H1 (cell line): Measurements from ENCODE around the gene OXNAD1. TPM values are rescaled to one million over a fixed set of nuclear protein-coding genes. Genes with fewer than 3 reads are reported as not detected.

Experiments used
- EP300 ChIP-seq, 2 experiments: IDR thresholded peaks; 1 replicate in 1 of 2; 2 replicates in 1 of 2; pipeline ENCODE4 v1.6.1; 2011 to 2012; ENCODE audit warnings: low read depth in 2 of 2, low read length in 2 of 2, mild to moderate bottlenecking in 2 of 2, borderline replicate concordance in 1 of 2, inconsistent platforms in 1 of 2, moderate library complexity in 1 of 2
- polyA plus RNA-seq, 7 experiments: library from polyadenylated mRNA; depleted of rRNA in 3 of 7; stranded (reverse) in 5 of 7; unstranded in 2 of 7; fragments of >200 nt in 5 of 7; fragments of 200-250 nt in 2 of 7; gene quantifications; 1 replicate in 5 of 7; 2 replicates in 1 of 7; 4 replicates in 1 of 7; pipeline versions ENCODE4 v1.2.1 to v1.2.3, GENCODE V29; 2011 to 2013; ENCODE audit warnings: missing spikeins in 2 of 7, mixed read lengths in 2 of 7
- total RNA-seq: library from RNA; stranded (reverse); fragmentation: NEBNext Ultra II Directional; extraction: Animal tissue kit (Norgen Biotek cat#: 25700); gene quantifications from 2 replicates; pipeline ENCODE4 v1.2.1, GENCODE V29; 2021

OXNAD1 gene
- total and polyA plus RNA-seq, 2 of the 8 experiments (the other 6 are each of a cell fraction or from before 2014, with no cell fraction given): 14.9 to 24.8 TPM

DNA sequence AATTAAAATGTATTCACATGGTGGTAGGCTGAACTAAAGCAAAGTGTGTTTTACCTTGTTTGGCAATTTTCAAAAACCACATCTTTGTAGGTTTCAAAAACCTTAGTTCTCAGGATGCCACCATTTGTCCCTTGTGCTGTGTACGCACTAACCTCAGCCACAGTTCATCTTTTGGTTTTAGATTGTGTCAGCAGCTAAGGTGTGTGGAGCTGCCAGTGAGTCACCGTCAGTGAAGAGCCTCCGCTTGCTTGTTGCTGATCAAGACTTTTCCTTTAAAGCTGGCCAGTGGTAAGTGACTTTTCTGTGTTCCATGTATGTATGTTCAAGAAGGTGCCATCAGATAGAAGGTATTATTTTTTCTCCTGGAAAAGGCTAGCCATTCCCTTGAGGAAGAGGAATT lies 21.1 kb downstream of the OXNAD1 start (continued):
- no peak for TF ChIP-seq EP300 (IDR thresholded peaks at IDR 0.05; ENCODE audit: borderline replicate concordance in 1 of 2, low read depth in 2 of 2, low read length in 2 of 2)
